H9 (cell line): ENCODE data around the gene IRF4. TPM values are rescaled to one million over a fixed set of nuclear protein-coding genes. Genes with fewer than 3 reads are reported as not detected.

Experiments used
- DNase-seq: peaks from one replicate; pipeline ENCODE4 v3.0.0-alpha.2; 2017
- H2AFZ ChIP-seq: one replicate; pipeline ENCODE4 v1.6.1; 2013; ENCODE audit warnings: mild to moderate bottlenecking, low read length, control low read depth, moderate library complexity
- H2AK5ac ChIP-seq: 2 replicates; pipeline ENCODE4 v1.6.1; 2013; ENCODE audit warnings: low read length, control low read depth, mixed read lengths; ENCODE audit not compliant: insufficient read length
- H2BK120ac ChIP-seq: one replicate; pipeline ENCODE4 v1.6.1; 2013; ENCODE audit warnings: low read depth, mild to moderate bottlenecking, low read length, control low read depth, inconsistent platforms; ENCODE audit not compliant: poor library complexity, severe bottlenecking
- H2BK12ac ChIP-seq: 2 replicates; pipeline ENCODE4 v1.6.1; 2013; ENCODE audit warnings: low read length, control low read depth, mixed read lengths, low read depth; ENCODE audit not compliant: insufficient read length
- H2BK15ac ChIP-seq: 2 replicates; pipeline ENCODE4 v1.6.1; 2013; ENCODE audit warnings: low read depth, low read length, control low read depth
- H2BK20ac ChIP-seq: one replicate; pipeline ENCODE4 v1.6.1; 2013; ENCODE audit warnings: low read depth, mild to moderate bottlenecking, low read length, control low read depth, inconsistent platforms; ENCODE audit not compliant: poor library complexity, severe bottlenecking
- H2BK5ac ChIP-seq: 2 replicates; pipeline ENCODE4 v1.6.1; 2013; ENCODE audit warnings: low read length, control low read depth, mixed read lengths; ENCODE audit not compliant: insufficient read length
- H3K14ac ChIP-seq: 2 replicates; pipeline ENCODE4 v1.6.1; 2013; ENCODE audit warnings: low read length, control low read depth; ENCODE audit not compliant: insufficient read depth
- H3K18ac ChIP-seq: 2 replicates; pipeline ENCODE4 v1.6.1; 2013; ENCODE audit warnings: low read depth, mild to moderate bottlenecking, mixed read lengths, low read length, control low read depth; ENCODE audit not compliant: insufficient read length
- H3K23ac ChIP-seq: 2 replicates; pipeline ENCODE4 v1.6.1; 2013; ENCODE audit warnings: low read length, control low read depth, mixed read lengths, low read depth; ENCODE audit not compliant: insufficient read length
- H3K23me2 ChIP-seq: 2 replicates; pipeline ENCODE4 v1.6.1; 2013; ENCODE audit warnings: low read depth, mild to moderate bottlenecking, mixed read lengths, low read length, control low read depth; ENCODE audit not compliant: insufficient read length, poor library complexity, severe bottlenecking
- H3K27ac ChIP-seq: 2 replicates; pipeline ENCODE4 v1.5.1; 2013; ENCODE audit warnings: low read length, control low read depth, mixed read lengths, low read depth; ENCODE audit not compliant: insufficient read length
- H3K27me3 ChIP-seq: 2 replicates; pipeline ENCODE4 v1.6.1; 2013; ENCODE audit warnings: low read length, control low read depth, inconsistent platforms; ENCODE audit not compliant: insufficient read depth
- H3K4ac ChIP-seq: 2 replicates; pipeline ENCODE4 v1.6.1; 2013; ENCODE audit warnings: low read depth, mild to moderate bottlenecking, control low read depth, inconsistent platforms, low read length, moderate library complexity
- H3K4me1 ChIP-seq: 2 replicates; pipeline ENCODE4 v1.6.1; 2013; ENCODE audit warnings: low read length, control low read depth, inconsistent platforms; ENCODE audit not compliant: insufficient read depth
- H3K4me2 ChIP-seq: 2 replicates; pipeline ENCODE4 v1.6.1; 2013; ENCODE audit warnings: low read length, control low read depth, mixed read lengths; ENCODE audit not compliant: insufficient read length, insufficient read depth
- H3K56ac ChIP-seq: 2 replicates; pipeline ENCODE4 v1.6.1; 2013; ENCODE audit warnings: low read depth, mild to moderate bottlenecking, mixed read lengths, low read length, control low read depth; ENCODE audit not compliant: insufficient read length
- H3K79me1 ChIP-seq: 2 replicates; pipeline ENCODE4 v1.6.1; 2013; ENCODE audit warnings: low read depth, mild to moderate bottlenecking, moderate library complexity, low read length, control low read depth, inconsistent platforms; ENCODE audit not compliant: insufficient read depth, poor library complexity, severe bottlenecking
- H3K79me2 ChIP-seq: 2 replicates; pipeline ENCODE4 v1.6.1; 2013; ENCODE audit warnings: low read length, control low read depth, inconsistent platforms; ENCODE audit not compliant: insufficient read depth
- H3K9ac ChIP-seq: 2 replicates; pipeline ENCODE4 v1.6.1; 2013; ENCODE audit warnings: low read length, control low read depth, mixed read lengths; ENCODE audit not compliant: insufficient read length; ENCODE audit errors: extremely low read depth
- H3K9me3 ChIP-seq: one replicate; pipeline ENCODE4 v1.6.1; 2013; ENCODE audit warnings: low read depth, low read length, inconsistent platforms; ENCODE audit not compliant: control insufficient read depth
- H3T11ph ChIP-seq: one replicate; pipeline ENCODE4 v1.6.1; 2013; ENCODE audit warnings: mild to moderate bottlenecking, low read length, control low read depth, inconsistent platforms
- H4K20me1 ChIP-seq: one replicate; pipeline ENCODE4 v1.6.1; 2013; ENCODE audit not compliant: control insufficient read depth, insufficient read length, insufficient read depth
- H4K5ac ChIP-seq: 2 replicates; pipeline ENCODE4 v1.6.1; 2013; ENCODE audit warnings: low read depth, mild to moderate bottlenecking, mixed read lengths, low read length, control low read depth; ENCODE audit not compliant: insufficient read length
- H4K8ac ChIP-seq: replicated peaks from 2 replicates; pipeline ENCODE4 v1.6.1; 2013; ENCODE audit warnings: low read length, control low read depth, mixed read lengths, low read depth; ENCODE audit not compliant: insufficient read length
- H4K91ac ChIP-seq: 2 replicates; pipeline ENCODE4 v1.6.1; 2013; ENCODE audit warnings: low read depth, mild to moderate bottlenecking, moderate library complexity, mixed read lengths, low read length, control low read depth; ENCODE audit not compliant: insufficient read length
- H3K27ac Mint-ChIP-seq, 3 experiments: 2 replicates in 2 of 3; 3 replicates in 1 of 3; pipeline ENCODE4 v1.8.0; 2020 to 2021; ENCODE audit warnings: mixed read lengths in 3 of 3, mild to moderate bottlenecking in 1 of 3, moderate library complexity in 1 of 3
- H3K27me3 Mint-ChIP-seq: 2 replicates; pipeline ENCODE4 v1.8.0; 2021; ENCODE audit warnings: low read depth, mild to moderate bottlenecking, moderate library complexity, mixed read lengths
- H3K36me3 Mint-ChIP-seq, 3 experiments: 2 replicates in 2 of 3; 3 replicates in 1 of 3; pipeline ENCODE4 v1.8.0; 2020 to 2021; ENCODE audit warnings: low read depth in 3 of 3, mixed read lengths in 3 of 3; ENCODE audit not compliant: insufficient read depth in 1 of 3
- H3K4me1 Mint-ChIP-seq, 2 experiments: 2 replicates each; pipeline ENCODE4 v1.8.0; 2020; ENCODE audit warnings: mixed read lengths in 2 of 2
- H3K4me3 Mint-ChIP-seq, 2 experiments: 2 replicates in 1 of 2; 3 replicates in 1 of 2; pipeline ENCODE4 v1.8.0; 2020 to 2021; ENCODE audit warnings: mild to moderate bottlenecking in 2 of 2, mixed read lengths in 2 of 2, moderate library complexity in 1 of 2
- H3K9me3 Mint-ChIP-seq, 2 experiments: 2 replicates in 1 of 2; 3 replicates in 1 of 2; pipeline ENCODE4 v1.8.0; 2020; ENCODE audit warnings: mild to moderate bottlenecking in 2 of 2, mixed read lengths in 2 of 2, moderate library complexity in 1 of 2
- WGBS: extraction: QIAGEN DNeasy Blood & Tissue Kit; methylation state at CpG from one replicate; pipeline ENCODE4 v1.1.7; 2013; ENCODE audit warnings: missing lambda C conversion rate, low lambda C conversion rate, mixed read lengths; ENCODE audit not compliant: insufficient read length; ENCODE audit errors: extremely low coverage; 5-methylcytosine and 5-hydroxymethylcytosine counted together
- total RNA-seq: library from RNA; stranded (reverse); gene quantifications from 2 replicates; pipeline ENCODE4 v1.2.1, GENCODE V29; 2021
- TF ChIP-seq, protein P1 (sequence below): fragments of 200-600 bp; sonication (generic); conservative IDR thresholded peaks from 3 replicates; pipeline ENCODE4 v1.8.0; 2021; ENCODE audit warnings: antibody characterized with exemption, mild to moderate bottlenecking

IRF4 gene
- total RNA-seq, 1 experiment from 2014 or later = 0.31 TPM

DNA sequence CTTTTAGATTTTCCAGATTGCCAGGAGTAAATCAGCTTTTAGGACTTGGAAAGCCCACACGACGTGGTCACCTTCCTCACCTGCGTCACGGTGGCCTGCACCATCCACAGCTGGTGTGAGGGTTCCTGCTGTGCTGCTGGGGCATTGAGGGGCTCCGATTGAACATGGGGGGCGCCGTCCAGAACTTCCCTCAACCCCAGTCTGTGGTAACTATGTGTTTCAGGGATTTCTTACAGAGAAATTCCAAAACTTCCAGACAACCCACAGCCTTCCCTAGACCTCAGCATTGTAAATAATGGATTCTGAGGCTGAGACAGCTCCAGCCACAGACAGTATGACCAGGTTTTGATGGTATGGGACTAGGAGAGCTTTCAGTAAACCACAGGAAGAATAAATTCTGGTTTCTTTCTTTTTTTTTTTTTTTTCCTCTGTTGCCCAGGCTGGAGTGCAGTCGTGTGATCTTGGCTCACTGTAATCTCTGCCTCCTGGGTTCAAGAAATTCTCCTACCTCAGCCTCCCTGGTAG is 46.7 kb upstream of the IRF4 start:
- no peak for DNase-seq

More for the DNA sequence above, 46.7 kb upstream of the IRF4 start:
- H3K27me3 ChIP-seq = no peaks in the 10 kb centered on the region
- Mint-ChIP-seq H3K4me3 (no peak overlapping the region), H3K27ac (no peak overlapping the region), H3K27me3 (peaks cover 2% of the 10 kb centered on the region), H3K36me3 (peaks cover 18 to 63% (median 27%) of the 10 kb centered on the region in 3 experiments), H3K4me1 (no peaks in the 10 kb centered on the region), H3K9me3 (peaks cover 90 to 96% of the 10 kb centered on the region in 2 experiments)
- H2AK5ac ChIP-seq = no peak overlapping the region
- H3K27ac ChIP-seq = no peak overlapping the region
- no peak overlapping the region for H2BK12ac ChIP-seq
- no peak overlapping the region for H3K14ac ChIP-seq
- H3T11ph ChIP-seq = no peak overlapping the region
- no peak overlapping the region for H2BK15ac ChIP-seq
- no CpG with 5 or more reads among the region's 8 CpGs for WGBS
- no peaks in the 10 kb centered on the region for H3K23me2 ChIP-seq
- no peaks in the 10 kb centered on the region for H3K79me2 ChIP-seq
- TF ChIP-seq, protein P1, sequence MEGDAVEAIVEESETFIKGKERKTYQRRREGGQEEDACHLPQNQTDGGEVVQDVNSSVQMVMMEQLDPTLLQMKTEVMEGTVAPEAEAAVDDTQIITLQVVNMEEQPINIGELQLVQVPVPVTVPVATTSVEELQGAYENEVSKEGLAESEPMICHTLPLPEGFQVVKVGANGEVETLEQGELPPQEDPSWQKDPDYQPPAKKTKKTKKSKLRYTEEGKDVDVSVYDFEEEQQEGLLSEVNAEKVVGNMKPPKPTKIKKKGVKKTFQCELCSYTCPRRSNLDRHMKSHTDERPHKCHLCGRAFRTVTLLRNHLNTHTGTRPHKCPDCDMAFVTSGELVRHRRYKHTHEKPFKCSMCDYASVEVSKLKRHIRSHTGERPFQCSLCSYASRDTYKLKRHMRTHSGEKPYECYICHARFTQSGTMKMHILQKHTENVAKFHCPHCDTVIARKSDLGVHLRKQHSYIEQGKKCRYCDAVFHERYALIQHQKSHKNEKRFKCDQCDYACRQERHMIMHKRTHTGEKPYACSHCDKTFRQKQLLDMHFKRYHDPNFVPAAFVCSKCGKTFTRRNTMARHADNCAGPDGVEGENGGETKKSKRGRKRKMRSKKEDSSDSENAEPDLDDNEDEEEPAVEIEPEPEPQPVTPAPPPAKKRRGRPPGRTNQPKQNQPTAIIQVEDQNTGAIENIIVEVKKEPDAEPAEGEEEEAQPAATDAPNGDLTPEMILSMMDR = no peak
- H2BK5ac ChIP-seq = no peak overlapping the region
- H3K9me3 ChIP-seq = peaks cover 92% of the 10 kb centered on the region
- no peak overlapping the region for H2BK120ac ChIP-seq
- no peak overlapping the region for H3K18ac ChIP-seq
- no peak overlapping the region for H4K91ac ChIP-seq
- H3K23ac ChIP-seq = no peak overlapping the region
- H3K4me1 ChIP-seq = no peaks in the 10 kb centered on the region
- no peak overlapping the region for H2AFZ ChIP-seq
- H3K4ac ChIP-seq = no peak overlapping the region
- no peak overlapping the region for H2BK20ac ChIP-seq
- no peaks in the 10 kb centered on the region for H3K79me1 ChIP-seq
- no peak overlapping the region for H3K9ac ChIP-seq
- H4K8ac ChIP-seq = no peak overlapping the region
- H4K5ac ChIP-seq = no peak overlapping the region
- H3K4me2 ChIP-seq = no peak overlapping the region
- no peaks in the 10 kb centered on the region for H4K20me1 ChIP-seq
- no peak overlapping the region for H3K56ac ChIP-seq
